Measurements from ENCODE around the gene GRB2. TPM values are rescaled to one million over a fixed set of nuclear protein-coding genes. Genes with fewer than 3 reads are reported as not detected.

Gene GRB2
- total RNA-seq, 2 donors from 2014 or later: 88.3 to 95.7 TPM

DNA sequence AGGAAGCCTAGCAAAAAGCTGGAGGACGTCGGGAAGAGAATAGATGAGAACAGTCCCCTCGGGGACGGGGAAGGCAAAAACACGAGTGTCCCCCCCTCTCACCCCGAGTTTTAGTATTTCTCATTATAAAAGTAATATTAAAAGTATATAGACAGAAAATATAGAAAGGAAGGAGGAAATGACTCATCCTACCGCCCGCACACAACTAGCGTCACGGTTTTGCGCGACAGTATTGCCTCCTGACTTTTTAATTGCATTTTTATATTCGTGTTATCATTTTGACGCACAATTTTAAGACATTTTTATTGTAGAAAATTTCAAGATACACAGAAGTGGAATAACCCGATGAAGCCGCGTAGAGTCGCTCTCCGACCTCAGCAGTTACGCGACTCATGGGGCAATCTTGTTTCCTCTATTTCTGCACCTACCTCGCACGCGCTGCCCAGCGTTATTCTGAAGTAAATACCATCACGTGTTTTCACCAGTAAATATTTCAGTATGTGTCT lies 115.6 kb downstream of the GRB2 start:
- Histone ChIP-seq H3K4me1 (replicated peaks) (no peaks in the 10 kb centered on the region), H3K9me3 (no peaks in the 10 kb centered on the region), H3K4me3 (peak overlapping the region; percentile 66 to 69), H3K27ac (peak overlapping the region; percentile 84 to 88), H3K36me3 (no peaks in the 10 kb centered on the region), H3K27me3 (replicated peaks; ENCODE audit: insufficient read depth) (no peaks in the 10 kb centered on the region)
- 8% methylated on average over 26 of the region's 26 CpGs for WGBS
- intact Hi-C loops (cut with DNase I): no loop called here
- peak; percentile 32 for DNase-seq (ENCODE audit: low spot score)
- TF ChIP-seq CTCF (IDR thresholded peaks at IDR 0.05): no peak
- no peak for TF ChIP-seq POLR2A (IDR thresholded peaks at IDR 0.05)
- no peak for TF ChIP-seq POLR2AphosphoS5 (IDR thresholded peaks at IDR 0.05)

DNA sequence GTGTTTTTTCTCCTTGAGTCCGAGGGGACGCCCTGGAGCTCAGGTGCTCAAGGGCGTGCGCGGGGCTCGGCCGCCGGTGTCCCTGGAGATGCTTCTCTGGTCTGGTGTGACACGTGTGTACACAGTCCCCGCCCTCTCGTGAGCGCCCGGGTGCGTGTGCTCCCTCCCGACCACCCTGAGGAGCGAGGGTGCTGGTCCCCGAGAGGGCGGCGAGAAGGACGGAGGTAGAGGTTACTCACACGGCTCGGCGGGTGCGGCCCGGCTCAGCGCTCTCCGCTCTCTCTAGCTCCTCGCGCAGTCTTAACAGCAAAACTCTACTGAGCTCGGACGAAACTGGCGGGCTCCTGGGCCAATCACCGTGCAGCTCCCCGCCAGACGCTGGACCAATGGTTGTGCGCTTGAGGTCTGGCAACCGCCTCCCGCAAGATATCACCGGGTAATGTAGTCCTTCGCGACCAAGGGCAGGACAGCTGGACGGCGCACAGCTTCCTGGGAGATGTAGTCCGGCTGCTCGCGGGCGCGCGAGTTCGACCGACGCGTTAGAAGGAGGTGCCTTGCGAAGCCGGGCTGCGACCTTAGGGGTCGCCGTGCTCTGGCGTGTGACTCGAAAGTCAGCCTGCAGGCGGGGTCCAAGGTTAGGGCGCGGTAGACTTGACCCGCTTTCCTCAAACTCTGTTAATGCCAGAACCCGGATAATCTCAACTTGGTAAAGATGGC lies 116.2 kb downstream of the GRB2 start, which contains the start of gene SLC25A19:
Gene SLC25A19, minus strand, starts transcription at position 319 of the 717 bp plus-strand sequence. CDS start 2,669 bp downstream, outside the sequence.
- Histone ChIP-seq H3K9me3 (no peaks in the 10 kb centered on the region), H3K4me3 (peak within 1 kb of the TSS; percentile 66 to 69), H3K27me3 (replicated peaks; ENCODE audit: insufficient read depth) (no peaks in the 10 kb centered on the region), H3K27ac (peak within 1 kb of the TSS; percentile 84 to 88), H3K4me1 (replicated peaks) (no peaks in the 10 kb centered on the region), H3K36me3 (no peaks in the 10 kb centered on the region)
- peak; percentile 98 for DNase-seq (ENCODE audit: low spot score)
- WGBS: under 1% methylated on average over 63 of the region's 65 CpGs
- intact Hi-C loops (cut with DNase I): no loop called here
- peak; percentile 98 for TF ChIP-seq POLR2AphosphoS5 (IDR thresholded peaks at IDR 0.05)
- TF ChIP-seq POLR2A (IDR thresholded peaks at IDR 0.05): peak; percentile 98
- peak in 1 of 4 experiments; percentile 13 for TF ChIP-seq CTCF (IDR thresholded peaks at IDR 0.05)

DNA sequence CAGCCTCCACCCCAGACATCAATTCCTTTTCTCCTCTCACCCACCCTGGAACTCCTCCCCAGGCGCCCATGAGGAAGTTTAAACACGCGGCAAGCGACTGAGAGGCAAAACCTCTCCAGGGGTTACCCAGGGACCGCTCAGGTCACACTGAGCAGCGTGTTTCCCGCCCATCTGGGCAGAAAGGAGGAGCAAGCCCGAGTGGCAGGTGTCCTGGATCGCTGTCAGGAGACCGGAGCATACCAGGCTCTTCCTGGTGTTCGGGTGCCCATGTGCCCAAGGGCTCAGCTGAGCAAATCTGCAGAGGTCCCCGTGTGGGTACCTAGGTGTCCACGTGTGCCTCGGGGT lies 116.7 kb downstream of the GRB2 start:
- peak overlapping the region; percentile 84 to 88 for H3K27ac ChIP-seq
- 2% methylated on average over 13 of the region's 14 CpGs for WGBS
- H3K4me1 ChIP-seq (replicated peaks): no peaks in the 10 kb centered on the region
- intact Hi-C loops (cut with DNase I): no loop called here
- DNase-seq (ENCODE audit: low spot score): no peak
- H3K36me3 ChIP-seq: no peaks in the 10 kb centered on the region
- H3K9me3 ChIP-seq: no peaks in the 10 kb centered on the region
- no peaks in the 10 kb centered on the region for H3K27me3 ChIP-seq (replicated peaks; ENCODE audit: insufficient read depth)
- TF ChIP-seq POLR2AphosphoS5 (IDR thresholded peaks at IDR 0.05) (no peak), POLR2A (IDR thresholded peaks at IDR 0.05) (no peak), CTCF (IDR thresholded peaks at IDR 0.05) (no peak)
- peak overlapping the region; percentile 66 to 69 for H3K4me3 ChIP-seq

- no peak for DNase-seq (ENCODE audit: low spot score)
- Histone ChIP-seq H3K27ac (peak overlapping the region in 1 of 2 donors; percentile 84), H3K4me3 (peak overlapping the region; percentile 66 to 69), H3K4me1 (replicated peaks) (no peaks in the 10 kb centered on the region), H3K27me3 (replicated peaks; ENCODE audit: insufficient read depth) (no peaks in the 10 kb centered on the region), H3K9me3 (no peaks in the 10 kb centered on the region), H3K36me3 (no peaks in the 10 kb centered on the region)
- TF ChIP-seq CTCF (IDR thresholded peaks at IDR 0.05): no peak
- TF ChIP-seq POLR2A (IDR thresholded peaks at IDR 0.05): no peak
- TF ChIP-seq POLR2AphosphoS5 (IDR thresholded peaks at IDR 0.05): no peak
- intact Hi-C loops (cut with DNase I): no loop called here
- 30% methylated on average over 2 of the region's 2 CpGs for WGBS
Measured at GRCh38 chr17:75288359-75288758, 117.1 kb downstream of the GRB2 start.

DNA sequence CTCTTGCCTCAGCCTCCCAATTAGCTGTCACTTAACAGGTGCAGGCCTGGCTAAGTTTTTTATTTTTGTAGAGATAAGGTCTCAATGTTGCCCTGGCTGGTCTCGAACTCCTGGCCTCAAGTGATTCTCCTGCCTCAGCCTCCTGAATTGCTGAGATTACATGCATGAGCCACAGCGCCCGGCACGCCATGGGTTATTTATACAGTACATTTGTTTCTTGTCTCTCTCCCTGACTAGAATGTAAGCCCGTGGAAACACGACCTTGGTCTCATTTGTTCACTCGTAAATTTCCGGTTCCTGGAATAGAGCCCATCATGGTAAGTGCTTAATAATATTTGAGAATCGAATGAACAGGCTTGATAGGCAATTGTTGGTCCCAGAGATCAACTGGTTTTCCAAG lies 118.3 kb downstream of the GRB2 start:
- no peaks in the 10 kb centered on the region for H3K36me3 ChIP-seq
- H3K27me3 ChIP-seq (replicated peaks; ENCODE audit: insufficient read depth): no peaks in the 10 kb centered on the region
- 51% methylated on average over 9 of the region's 9 CpGs for WGBS
- intact Hi-C loops (cut with DNase I): no loop called here
- H3K4me1 ChIP-seq (replicated peaks): no peaks in the 10 kb centered on the region
- TF ChIP-seq POLR2A (IDR thresholded peaks at IDR 0.05) (no peak), CTCF (IDR thresholded peaks at IDR 0.05) (no peak), POLR2AphosphoS5 (IDR thresholded peaks at IDR 0.05) (no peak)
- no peak for DNase-seq (ENCODE audit: low spot score)
- H3K4me3 ChIP-seq: no peak overlapping the region
- H3K9me3 ChIP-seq: no peaks in the 10 kb centered on the region
- H3K27ac ChIP-seq: no peak overlapping the region

Data from prostate gland (tissue), 2 donors.